GM12878 (cell line): ENCODE results near the gene VSTM5.

Source experiments
- BHLHE40 ChIP-seq, 2 experiments: fragments of 450-650 bp in 1 of 2; IDR thresholded peaks; 2 replicates each; pipeline ENCODE4 v1.6.1; 2011 to 2017; ENCODE audit warnings: low read depth in 2 of 2, borderline replicate concordance in 1 of 2, improper control_type of control experiment in 1 of 2, low read length in 1 of 2, mild to moderate bottlenecking in 1 of 2
- CREB1 ChIP-seq: IDR thresholded peaks from 2 replicates; pipeline ENCODE4 v1.6.1; 2012; ENCODE audit warnings: low read depth, mild to moderate bottlenecking, inconsistent platforms
- POLR2A ChIP-seq: IDR thresholded peaks from 2 replicates; pipeline ENCODE4 v1.6.1; 2011; ENCODE audit warnings: low read depth, mild to moderate bottlenecking, low read length

DNA sequence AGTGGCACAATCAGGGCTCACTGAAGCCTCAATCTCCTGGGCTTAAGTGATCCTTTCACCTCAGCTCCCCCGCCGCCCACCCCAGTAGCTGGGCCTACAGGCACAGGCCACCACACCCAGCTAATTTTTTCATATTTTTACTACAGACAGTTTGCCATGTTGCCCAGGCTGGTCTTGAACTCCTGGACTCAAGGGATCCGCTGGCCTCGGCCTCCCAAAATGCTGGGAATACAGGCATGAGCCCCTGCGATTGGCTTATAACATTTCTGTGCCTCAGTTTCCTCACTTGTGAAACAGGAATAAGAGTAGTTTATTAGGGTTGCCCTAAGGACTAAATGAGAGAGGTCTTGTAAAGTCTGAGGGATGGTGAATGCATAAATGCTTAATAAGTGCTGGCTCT lies 1.2 kb downstream of the VSTM5 start:
- TF ChIP-seq CREB1, result no peak
- no peak for TF ChIP-seq BHLHE40 (IDR thresholded peaks at IDR 0.05; ENCODE audit: borderline replicate concordance in 1 of 2, low read depth in 2 of 2, low read length in 1 of 2)
- TF ChIP-seq POLR2A, result no peak
